22Rv1 (cell line): ENCODE measurements around the gene TIMM21.

ENCODE experiments used
- CTCF ChIP-seq: fragments of 450-650 bp; IDR thresholded peaks from 2 replicates; pipeline ENCODE4 v1.5.1; 2017; ENCODE audit warnings: mild to moderate bottlenecking
- ZFX ChIP-seq: fragments of 450-650 bp; IDR thresholded peaks from 2 replicates; pipeline ENCODE4 v1.6.1; 2017; ENCODE audit warnings: antibody characterized with exemption, borderline replicate concordance

DNA sequence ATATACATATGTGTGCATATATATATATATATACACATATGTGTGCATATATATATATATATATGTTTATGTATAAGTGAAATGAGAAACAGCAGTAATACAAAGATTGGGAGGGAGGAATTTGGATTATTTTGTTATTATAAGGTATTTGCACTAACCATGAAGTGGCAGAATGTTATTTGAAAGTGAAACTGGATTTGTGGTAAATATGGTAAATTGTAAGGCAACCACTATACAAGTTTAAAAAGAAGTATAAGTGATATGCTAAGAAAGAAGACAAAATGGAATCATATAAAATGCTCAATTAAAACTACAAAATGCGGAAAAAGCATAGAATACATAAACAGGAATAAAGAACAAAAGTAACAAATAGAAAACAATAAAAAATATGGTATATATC, 38.2 kb upstream of the TIMM21 start:
- TF ChIP-seq CTCF (no peak), ZFX (no peak)
